Stimulated activated CD8-positive, alpha-beta memory T cell treated with anti-CD3 and anti-CD28 coated beads, Interleukin-15, amount 100 ng/mL, for 48 hours (primary cell): ENCODE results near the gene ADGRD1.
"Not testable (repeated sequence)": the region's sequence is repeated elsewhere in the genome, so short reads cannot be mapped to it uniquely, and the experiment has no call there.

Experiments used
- DNase-seq, 2 donors: peaks; one replicate each; pipeline ENCODE4 v3.0.0-alpha.2; 2020; ENCODE audit warnings: low read depth in 2 of 2

ADGRD1 gene

GRCh38 chr12:130984183-130985058 lies 30.7 kb downstream of the ADGRD1 start:
- DNase-seq = no peak

GRCh38 chr12:130987151-130987931 lies 33.6 kb downstream of the ADGRD1 start:
- no peak for DNase-seq

- no peak for DNase-seq
Measured at GRCh38 chr12:130988261-130988660, 34.6 kb downstream of the ADGRD1 start.

- DNase-seq = no peak
Measured at GRCh38 chr12:130988751-130989150, 35.0 kb downstream of the ADGRD1 start.

GRCh38 chr12:130989391-130989790 lies 35.7 kb downstream of the ADGRD1 start:
- no peak for DNase-seq

- no peak for DNase-seq
Measured at GRCh38 chr12:130990034-130990433, 36.3 kb downstream of the ADGRD1 start.

GRCh38 chr12:130992448-130992847 lies 38.7 kb downstream of the ADGRD1 start:
- no peak for DNase-seq

GRCh38 chr12:130992979-130993538 lies 39.4 kb downstream of the ADGRD1 start:
- DNase-seq = no peak

GRCh38 chr12:130993759-130994670 lies 40.3 kb downstream of the ADGRD1 start:
- no peak for DNase-seq

- no peak for DNase-seq
Measured at GRCh38 chr12:130994821-130995375, 41.2 kb downstream of the ADGRD1 start.

- DNase-seq = not testable (repeated sequence)
Measured at GRCh38 chr12:130995386-130995969, 41.8 kb downstream of the ADGRD1 start.

GRCh38 chr12:130998136-130998535 lies 44.4 kb downstream of the ADGRD1 start:
- DNase-seq = no peak

GRCh38 chr12:131000000-131000486 lies 46.3 kb downstream of the ADGRD1 start:
- no peak for DNase-seq

- no peak for DNase-seq
Measured at GRCh38 chr12:131001493-131001892, 47.8 kb downstream of the ADGRD1 start.

- no peak for DNase-seq
Measured at GRCh38 chr12:131002216-131002631, 48.5 kb downstream of the ADGRD1 start.

- no peak for DNase-seq
Measured at GRCh38 chr12:131003036-131003715, 49.5 kb downstream of the ADGRD1 start.

GRCh38 chr12:131003716-131004045 lies 50.0 kb downstream of the ADGRD1 start:
- DNase-seq = no peak

- no peak for DNase-seq
Measured at GRCh38 chr12:131004166-131004565, 50.5 kb downstream of the ADGRD1 start.

- no peak for DNase-seq
Measured at GRCh38 chr12:131005161-131006035, 51.7 kb downstream of the ADGRD1 start.
